Nephron progenitor cell (in vitro differentiated cells): Measurements from ENCODE around the gene ASPSCR1.
A peak's percentile ranks its signal among the peaks of the same experiment; 100 is the strongest.

ENCODE experiments used
- DNase-seq: peaks from one replicate; pipeline ENCODE4 v3.0.0; 2021
- H3K27ac Mint-ChIP-seq: 2 replicates; pipeline ENCODE4 v1.8.0; 2021; ENCODE audit warnings: mild to moderate bottlenecking, moderate library complexity, mixed read lengths
- H3K27me3 Mint-ChIP-seq: 2 replicates; pipeline ENCODE4 v1.8.0; 2021; ENCODE audit warnings: mild to moderate bottlenecking, low read depth, mixed read lengths; ENCODE audit not compliant: poor library complexity
- H3K36me3 Mint-ChIP-seq: 2 replicates; pipeline ENCODE4 v1.8.0; 2021; ENCODE audit warnings: low read depth, mixed read lengths
- H3K4me1 Mint-ChIP-seq: 2 replicates; pipeline ENCODE4 v1.8.0; 2021; ENCODE audit warnings: mixed read lengths
- H3K4me3 Mint-ChIP-seq: 2 replicates; pipeline ENCODE4 v1.8.0; 2021; ENCODE audit warnings: mild to moderate bottlenecking, moderate library complexity, mixed read lengths
- H3K9me3 Mint-ChIP-seq: 2 replicates; pipeline ENCODE4 v1.8.0; 2021; ENCODE audit warnings: mild to moderate bottlenecking, moderate library complexity, mixed read lengths
- TF ChIP-seq, protein P1 (sequence below): fragments of 200-600 bp; sonication (generic); IDR thresholded peaks from 2 replicates; pipeline ENCODE4 v1.5.0; 2021; ENCODE audit warnings: antibody characterized with exemption

The ASPSCR1 gene

DNA sequence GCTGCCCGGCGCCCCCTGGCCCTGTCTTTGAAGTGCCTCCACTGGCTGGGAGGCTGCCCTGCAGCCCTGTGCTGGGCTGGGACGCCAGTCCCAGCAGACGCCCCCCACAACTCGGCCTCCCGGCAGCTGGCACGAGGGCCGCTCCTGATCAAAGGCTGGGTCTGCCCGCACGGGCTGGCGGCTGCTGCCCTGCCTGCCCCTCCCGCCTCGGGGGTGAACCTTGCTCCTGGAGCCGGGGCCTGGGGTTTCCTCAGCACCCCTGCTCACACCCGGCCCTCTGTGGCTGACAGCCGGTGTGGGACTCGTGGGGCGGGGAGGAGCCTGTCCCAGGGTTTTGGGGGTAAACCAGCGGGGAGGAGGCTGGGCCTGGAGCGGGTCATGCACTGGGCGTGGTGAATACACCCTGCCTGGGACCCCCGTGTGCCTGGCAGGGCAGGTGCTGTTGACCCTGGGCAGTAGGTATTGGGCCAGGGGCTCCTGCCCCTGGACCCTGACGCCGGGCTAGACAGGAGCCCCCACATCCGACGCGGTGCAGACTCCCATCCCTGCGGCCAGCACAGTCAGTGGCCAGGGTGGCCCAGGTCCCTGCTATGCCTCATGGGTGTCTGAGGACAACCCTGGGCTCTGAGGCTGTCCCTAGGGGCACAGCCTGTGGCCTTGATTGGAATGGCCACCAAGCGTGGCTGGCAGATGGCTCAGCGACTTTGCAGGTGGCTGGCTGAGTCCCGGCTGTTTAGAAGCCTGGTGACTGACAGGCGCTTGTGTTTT, 23.6 kb downstream of the ASPSCR1 start:
- H3K9me3 Mint-ChIP-seq: no peaks in the 10 kb centered on the region
- peaks cover 14% of the 10 kb centered on the region for H3K36me3 Mint-ChIP-seq
- H3K27ac Mint-ChIP-seq: no peak overlapping the region
- TF ChIP-seq, protein P1, sequence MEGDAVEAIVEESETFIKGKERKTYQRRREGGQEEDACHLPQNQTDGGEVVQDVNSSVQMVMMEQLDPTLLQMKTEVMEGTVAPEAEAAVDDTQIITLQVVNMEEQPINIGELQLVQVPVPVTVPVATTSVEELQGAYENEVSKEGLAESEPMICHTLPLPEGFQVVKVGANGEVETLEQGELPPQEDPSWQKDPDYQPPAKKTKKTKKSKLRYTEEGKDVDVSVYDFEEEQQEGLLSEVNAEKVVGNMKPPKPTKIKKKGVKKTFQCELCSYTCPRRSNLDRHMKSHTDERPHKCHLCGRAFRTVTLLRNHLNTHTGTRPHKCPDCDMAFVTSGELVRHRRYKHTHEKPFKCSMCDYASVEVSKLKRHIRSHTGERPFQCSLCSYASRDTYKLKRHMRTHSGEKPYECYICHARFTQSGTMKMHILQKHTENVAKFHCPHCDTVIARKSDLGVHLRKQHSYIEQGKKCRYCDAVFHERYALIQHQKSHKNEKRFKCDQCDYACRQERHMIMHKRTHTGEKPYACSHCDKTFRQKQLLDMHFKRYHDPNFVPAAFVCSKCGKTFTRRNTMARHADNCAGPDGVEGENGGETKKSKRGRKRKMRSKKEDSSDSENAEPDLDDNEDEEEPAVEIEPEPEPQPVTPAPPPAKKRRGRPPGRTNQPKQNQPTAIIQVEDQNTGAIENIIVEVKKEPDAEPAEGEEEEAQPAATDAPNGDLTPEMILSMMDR: no peak
- no peaks in the 10 kb centered on the region for H3K27me3 Mint-ChIP-seq
- no peak for DNase-seq
- peaks cover 67% of the 10 kb centered on the region for H3K4me1 Mint-ChIP-seq
- no peak overlapping the region for H3K4me3 Mint-ChIP-seq

DNA sequence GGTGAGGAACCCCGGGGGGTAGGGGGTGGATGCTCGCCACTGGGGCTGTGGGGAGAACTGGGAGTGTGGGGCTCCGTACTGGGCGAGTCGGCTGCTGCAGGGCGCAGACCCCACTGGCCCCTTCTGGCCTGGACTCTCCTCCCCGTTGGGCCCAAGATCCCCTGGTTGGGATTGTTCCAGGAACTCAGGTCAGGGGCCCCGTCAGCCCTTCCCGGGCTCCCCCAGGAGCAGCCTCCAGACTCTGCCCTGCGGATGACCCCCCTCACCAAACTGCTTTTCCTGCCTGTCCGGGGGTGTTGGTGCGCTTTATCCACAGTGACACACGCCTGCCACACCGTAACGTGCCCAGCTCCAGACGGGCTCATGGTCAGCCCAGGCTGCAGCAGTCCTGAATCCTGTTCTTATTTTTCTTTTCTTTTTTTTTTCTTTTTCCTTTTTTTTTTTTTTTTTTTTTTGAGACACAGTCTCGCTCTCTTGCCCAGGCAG, 24.2 kb downstream of the ASPSCR1 start:
- H3K27me3 Mint-ChIP-seq: no peaks in the 10 kb centered on the region
- DNase-seq: no peak
- no peaks in the 10 kb centered on the region for H3K9me3 Mint-ChIP-seq
- peaks cover 67% of the 10 kb centered on the region for H3K4me1 Mint-ChIP-seq
- TF ChIP-seq, protein P1: no peak
- no peak overlapping the region for H3K4me3 Mint-ChIP-seq
- no peak overlapping the region for H3K27ac Mint-ChIP-seq
- H3K36me3 Mint-ChIP-seq: peaks cover 11% of the 10 kb centered on the region

DNA sequence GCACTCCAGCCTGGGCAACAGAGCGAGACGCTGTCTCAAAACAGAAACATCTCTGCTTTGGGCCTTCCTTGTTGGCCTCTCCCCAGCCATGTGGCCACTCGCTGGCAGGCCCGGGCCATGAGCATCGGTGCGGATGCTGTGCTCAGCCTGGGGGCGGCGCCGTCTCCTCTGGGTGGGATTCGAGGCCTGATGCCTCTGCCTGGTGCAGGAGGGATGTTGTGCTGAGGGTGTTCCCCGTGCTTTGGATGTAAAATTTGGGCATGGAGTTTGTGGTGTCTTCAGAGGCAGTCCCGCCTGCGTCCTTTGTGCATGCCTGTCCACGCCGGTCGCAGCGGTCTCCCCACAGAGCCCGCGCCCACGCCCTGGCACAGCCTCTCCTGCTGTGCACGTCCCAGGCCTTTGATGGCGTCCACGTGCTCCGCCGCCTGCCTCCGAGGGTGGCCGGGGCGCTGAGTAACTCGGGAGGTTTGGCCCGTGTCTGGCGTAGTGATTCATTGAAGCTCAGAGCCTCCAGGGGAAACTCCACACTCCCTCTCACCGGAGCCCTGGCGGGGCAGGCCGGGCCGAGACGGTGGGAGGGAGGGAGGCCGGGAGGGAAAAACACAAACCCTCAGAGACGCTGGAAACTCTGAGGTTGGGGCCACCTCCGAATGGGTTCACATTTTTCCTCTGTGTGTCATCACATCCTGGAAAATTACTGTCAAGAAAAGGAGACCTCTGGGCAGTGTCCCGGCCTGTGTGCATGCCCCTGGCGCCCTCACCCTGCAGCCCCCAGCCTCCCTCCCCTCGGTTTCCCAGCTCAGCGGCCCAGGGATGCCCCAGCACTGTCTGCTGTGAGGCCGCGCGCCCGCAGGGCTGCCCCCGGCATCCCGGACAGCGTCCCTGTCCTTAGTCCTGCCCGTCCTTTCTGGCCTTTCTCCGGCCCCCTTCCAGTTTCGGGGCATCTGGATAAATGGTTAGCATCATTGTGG, 26.3 kb downstream of the ASPSCR1 start:
- no peak overlapping the region for H3K27ac Mint-ChIP-seq
- peak; percentile 65 for DNase-seq
- H3K27me3 Mint-ChIP-seq: no peaks in the 10 kb centered on the region
- no peaks in the 10 kb centered on the region for H3K36me3 Mint-ChIP-seq
- TF ChIP-seq, protein P1: no peak
- peaks cover 55% of the 10 kb centered on the region for H3K4me1 Mint-ChIP-seq
- H3K9me3 Mint-ChIP-seq: no peaks in the 10 kb centered on the region
- no peak overlapping the region for H3K4me3 Mint-ChIP-seq

- Mint-ChIP-seq H3K27me3 (no peaks in the 10 kb centered on the region), H3K36me3 (no peaks in the 10 kb centered on the region), H3K4me3 (no peak overlapping the region), H3K4me1 (peaks cover 50% of the 10 kb centered on the region), H3K27ac (no peak overlapping the region), H3K9me3 (no peaks in the 10 kb centered on the region)
- no peak for DNase-seq
- TF ChIP-seq, protein P1: no peak
These were observed 27.4 kb downstream of the ASPSCR1 start for GRCh38 chr17:82004517-82005455.

DNA sequence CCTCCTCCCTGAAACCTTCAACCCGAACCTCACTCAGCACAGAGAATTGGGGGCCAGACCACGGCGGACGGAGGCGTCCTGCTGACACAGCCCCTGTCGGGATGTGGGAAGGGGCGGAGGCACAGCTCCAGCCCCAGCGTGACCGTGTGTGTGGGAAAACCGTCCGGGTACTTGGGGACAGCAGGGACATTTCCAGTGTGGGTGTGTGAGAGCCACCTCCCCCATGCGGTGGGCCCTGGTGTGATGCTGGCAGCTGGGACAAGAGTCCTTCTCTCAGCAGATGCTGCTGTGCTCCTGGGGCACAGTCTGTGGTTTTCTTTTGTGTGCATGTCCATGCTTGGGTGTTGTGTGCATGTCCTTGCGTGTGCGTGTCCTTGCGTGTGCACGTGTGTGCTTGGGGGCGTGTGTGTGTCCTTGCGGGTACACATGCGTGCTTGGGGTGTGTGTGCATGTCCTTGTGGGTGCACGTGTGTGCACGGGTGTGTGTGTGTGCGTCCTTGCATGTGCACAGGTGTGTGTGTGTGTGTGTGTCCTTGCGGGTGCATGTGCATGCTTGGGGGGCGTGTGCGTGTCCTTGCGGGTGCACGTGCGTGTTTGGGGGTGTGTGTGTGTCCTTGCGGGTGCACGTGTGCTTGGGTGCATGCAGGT, 28.4 kb downstream of the ASPSCR1 start:
- no peaks in the 10 kb centered on the region for H3K36me3 Mint-ChIP-seq
- peak; percentile 5 for DNase-seq
- no peak overlapping the region for H3K27ac Mint-ChIP-seq
- TF ChIP-seq, protein P1: no peak
- H3K4me3 Mint-ChIP-seq: no peak overlapping the region
- peaks cover 41% of the 10 kb centered on the region for H3K4me1 Mint-ChIP-seq
- no peaks in the 10 kb centered on the region for H3K27me3 Mint-ChIP-seq
- H3K9me3 Mint-ChIP-seq: no peaks in the 10 kb centered on the region
